Heart left ventricle (tissue), 16 donors: ENCODE data around the gene GYS1. TPM values are rescaled to one million over a fixed set of nuclear protein-coding genes. Genes with fewer than 3 reads are reported as not detected.

Experiments used
- ATAC-seq, 4 donors: fragments of 200-7000 bp; cut with Tn5 transposase; one replicate each; pipeline ENCODE4 v1.9.1; 2020 to 2022; ENCODE audit warnings: moderate library complexity in 4 of 4, mild to moderate bottlenecking in 3 of 4, moderate number of reproducible peaks in 1 of 4
- DNase-seq, 5 donors: peaks; one replicate each; pipeline ENCODE4 v3.0.0-alpha.2; 2020
- H3K27ac ChIP-seq, 12 donors: fragments of 200-600 bp; sonication (generic) in 4 of 12; one replicate each; pipeline versions ENCODE4 v1.5.0 to v1.8.0; 2016 to 2022; ENCODE audit warnings: mild to moderate bottlenecking in 2 of 12
- H3K27me3 ChIP-seq, 9 donors: fragments of 200-600 bp; sonication (generic) in 2 of 9; one replicate each; pipeline versions ENCODE4 v1.5.1 to v1.8.0; 2016 to 2022; ENCODE audit warnings: mild to moderate bottlenecking in 3 of 9
- H3K36me3 ChIP-seq, 9 donors: fragments of 200-600 bp; sonication (generic) in 2 of 9; one replicate each; pipeline versions ENCODE4 v1.5.0 to v1.8.0; 2018 to 2022; ENCODE audit warnings: mild to moderate bottlenecking in 2 of 9
- H3K4me1 ChIP-seq, 12 donors: fragments of 200-600 bp; sonication (generic) in 4 of 12; one replicate each; pipeline versions ENCODE4 v1.5.0 to v1.8.0; 2016 to 2022; ENCODE audit warnings: mild to moderate bottlenecking in 3 of 12
- H3K4me3 ChIP-seq, 12 donors: fragments of 200-600 bp; sonication (generic) in 4 of 12; one replicate each; pipeline versions ENCODE4 v1.5.0 to v1.8.0; 2017 to 2022; ENCODE audit warnings: mild to moderate bottlenecking in 9 of 12, moderate library complexity in 4 of 12
- H3K9me3 ChIP-seq, 12 donors: fragments of 200-600 bp; sonication (generic) in 4 of 12; one replicate each; pipeline versions ENCODE4 v1.5.0 to v1.8.0; 2016 to 2022; ENCODE audit warnings: mild to moderate bottlenecking in 1 of 12
- POLR2A ChIP-seq, 2 donors: fragments of 450-650 bp; IDR thresholded peaks; one replicate each; pipeline ENCODE4 v1.6.1; 2017; ENCODE audit warnings: antibody characterized with exemption in 2 of 2, mild to moderate bottlenecking in 2 of 2, moderate library complexity in 2 of 2
- WGBS, 4 donors: extraction: QIAGEN DNeasy Blood & Tissue Kit in 2 of 4; methylation state at CpG; one replicate each; pipeline versions ENCODE4 v1.1.5 to v1.1.7; 2013 to 2018; 5-methylcytosine and 5-hydroxymethylcytosine counted together
- intact Hi-C, 10 donors: fragments of 100-400 bp; cut with DNase I; formaldehyde crosslinking; loops; one replicate each; pipeline versions ENCODE4 v1.11.1 to v1.14.2; 2022
- polyA plus RNA-seq, 2 donors: library from polyadenylated mRNA; stranded (reverse); fragments of 200-250 nt; gene quantifications; one replicate each; pipeline ENCODE4 v1.2.3, GENCODE V29; 2013
- total RNA-seq, 9 donors: library from RNA; depleted of rRNA in 2 of 9; stranded (reverse); fragments of >200 nt in 2 of 9; fragmentation: NEBNext Ultra II Directional in 3 of 9; extraction: Animal tissue kit (Norgen Biotek cat#: 25700) in 3 of 9; gene quantifications; one replicate each; pipeline versions ENCODE4 v1.1.0 to v1.2.4, GENCODE V29; 2016 to 2023
- TF ChIP-seq, protein P1 (sequence below), 12 donors: fragments of 200-600 bp; sonication (generic) in 4 of 12; IDR thresholded peaks; one replicate each; pipeline versions ENCODE4 v1.5.0 to v1.8.0; 2018 to 2022; ENCODE audit warnings: antibody characterized with exemption in 12 of 12, mild to moderate bottlenecking in 5 of 12
- donor health status: ischemic (EF 13 %, LVEDD 7.1; RV severe dilation, severe dysfunction).
- donor health status: healthy with polysubstance abuse.
- donor health status: DM: no; HTN: yes; CAD: no.
- donor health status: DM: no; HTN: no; CAD: no.
- donor health status: ischemic (EF 25% LVEDD 6.9; RV normal size, moderate dysfunction).
- donor health status: ischemic (EF 25% LVEDD 5.7; RV mildly dilated, moderate dysfunction).
- donor health status: healthy.
- donor health status: DM: yes; HTN: yes; CAD: no.
- donor health status: ischemic (EF 35%, LVEDD 5.7; RV mildly dilated, moderate dysfunction).
- donor health status: nonischemic (EF 11% LVEDD 7.7; RV severe dilation, severe dysfunction).
- donor health status: DM: yes; HTN: yes; CAD: no.
- donor health status: PGD.
- donor health status: ischemic (EF 29% LVEDD 5.4; RV normal size, mild dysfunction).
- donor health status: nonischemic (EF 23%, LVEDD 6.1; RV moderate dilation, normal function).

GYS1 gene
- total and polyA plus RNA-seq, 11 donors, result 114 to 264 (median 170) TPM

DNA sequence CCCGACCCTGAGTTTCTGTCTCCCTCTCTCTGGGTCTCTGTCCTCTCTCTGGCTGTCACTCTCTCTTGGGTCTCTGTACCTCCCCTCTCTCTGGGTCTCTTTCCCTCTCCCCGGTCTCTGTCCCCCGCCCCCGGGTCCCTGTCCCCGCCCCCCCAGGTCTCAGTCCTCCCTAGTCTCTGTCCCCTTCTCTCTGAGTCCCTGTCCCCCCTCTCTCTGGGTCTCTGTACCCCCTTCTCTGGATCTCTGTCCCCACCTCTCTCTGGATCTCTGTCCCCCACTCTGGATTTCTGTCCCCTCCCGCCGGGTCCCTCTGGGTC lies 30.3 kb downstream of the GYS1 start:
- intact Hi-C loops, result loop anchor here in 3 of 10 donors (5.0 to 10.0 kb wide), 4 partner anchors 56 to 318 kb away; partner anchors contain the start of genes NUCB1 (in 2 of the 3), CA11 (in 1 of the 3) and PPP1R15A (in 1 of the 3)
- no peaks in the 10 kb centered on the region for H3K27me3 ChIP-seq
- peaks cover 0 to 24% (median 15%) of the 10 kb centered on the region in 9 donors for H3K36me3 ChIP-seq
- no peaks in the 10 kb centered on the region for H3K9me3 ChIP-seq
- peak overlapping the region in 10 of 12 donors; percentile 42 to 97 (median 81) for H3K27ac ChIP-seq
- H3K4me1 ChIP-seq, result peaks cover 10 to 52% (median 36%) of the 10 kb centered on the region in 12 donors
- WGBS, 4 donors, result 70 to 75% (median 73%) methylated on average over 7 of the region's 7 CpGs
- H3K4me3 ChIP-seq, result peak overlapping the region in 1 of 12 donors; percentile 15
- no peak for TF ChIP-seq POLR2A (IDR thresholded peaks at IDR 0.05)
- TF ChIP-seq, protein P1, sequence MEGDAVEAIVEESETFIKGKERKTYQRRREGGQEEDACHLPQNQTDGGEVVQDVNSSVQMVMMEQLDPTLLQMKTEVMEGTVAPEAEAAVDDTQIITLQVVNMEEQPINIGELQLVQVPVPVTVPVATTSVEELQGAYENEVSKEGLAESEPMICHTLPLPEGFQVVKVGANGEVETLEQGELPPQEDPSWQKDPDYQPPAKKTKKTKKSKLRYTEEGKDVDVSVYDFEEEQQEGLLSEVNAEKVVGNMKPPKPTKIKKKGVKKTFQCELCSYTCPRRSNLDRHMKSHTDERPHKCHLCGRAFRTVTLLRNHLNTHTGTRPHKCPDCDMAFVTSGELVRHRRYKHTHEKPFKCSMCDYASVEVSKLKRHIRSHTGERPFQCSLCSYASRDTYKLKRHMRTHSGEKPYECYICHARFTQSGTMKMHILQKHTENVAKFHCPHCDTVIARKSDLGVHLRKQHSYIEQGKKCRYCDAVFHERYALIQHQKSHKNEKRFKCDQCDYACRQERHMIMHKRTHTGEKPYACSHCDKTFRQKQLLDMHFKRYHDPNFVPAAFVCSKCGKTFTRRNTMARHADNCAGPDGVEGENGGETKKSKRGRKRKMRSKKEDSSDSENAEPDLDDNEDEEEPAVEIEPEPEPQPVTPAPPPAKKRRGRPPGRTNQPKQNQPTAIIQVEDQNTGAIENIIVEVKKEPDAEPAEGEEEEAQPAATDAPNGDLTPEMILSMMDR (IDR thresholded peaks at IDR 0.05), result no peak
- no peak for ATAC-seq
- no peak for DNase-seq

DNA sequence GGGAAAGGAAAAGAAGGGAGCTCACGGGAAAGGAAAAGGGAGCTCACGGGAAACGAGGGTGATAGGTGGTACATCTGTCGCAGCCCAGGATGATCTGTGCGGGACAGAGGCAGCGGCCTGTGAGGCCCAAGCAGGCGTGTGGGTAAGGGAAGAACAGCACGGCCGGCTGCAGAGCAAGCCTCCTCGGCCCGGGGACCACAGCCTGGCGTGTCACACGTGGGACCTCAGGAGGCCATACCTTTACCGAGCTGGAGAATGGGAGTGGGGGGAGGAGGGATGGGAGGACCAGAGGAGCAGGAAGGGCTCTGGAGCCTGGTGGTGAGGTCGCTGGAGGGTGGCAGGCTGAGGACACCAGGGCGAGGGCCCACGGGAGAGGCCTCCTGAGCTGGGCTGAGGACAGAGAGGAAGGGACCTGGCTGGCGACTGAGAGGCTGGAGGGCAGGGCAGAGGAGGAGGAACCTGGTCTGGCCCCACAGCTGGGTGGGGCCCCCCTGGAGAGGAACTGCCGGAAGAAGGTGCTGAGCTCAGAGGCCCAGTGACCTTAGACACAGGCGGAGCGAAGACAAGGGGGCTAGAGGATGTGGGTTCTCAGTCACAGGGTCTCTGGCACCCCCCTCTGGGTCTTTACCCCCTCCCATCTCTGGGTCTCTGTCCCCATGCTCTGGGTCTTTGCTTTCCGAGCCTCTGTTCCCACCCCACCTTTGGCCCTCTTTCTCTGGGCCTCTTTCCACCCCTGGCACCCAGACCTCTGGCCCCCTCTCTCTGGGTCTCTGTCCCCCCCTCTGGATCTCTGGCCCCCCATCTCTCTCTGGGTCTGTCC lies 30.9 kb downstream of the GYS1 start:
- WGBS, 4 donors, result 61 to 66% (median 62%) methylated on average over 22 of the region's 22 CpGs

DNA sequence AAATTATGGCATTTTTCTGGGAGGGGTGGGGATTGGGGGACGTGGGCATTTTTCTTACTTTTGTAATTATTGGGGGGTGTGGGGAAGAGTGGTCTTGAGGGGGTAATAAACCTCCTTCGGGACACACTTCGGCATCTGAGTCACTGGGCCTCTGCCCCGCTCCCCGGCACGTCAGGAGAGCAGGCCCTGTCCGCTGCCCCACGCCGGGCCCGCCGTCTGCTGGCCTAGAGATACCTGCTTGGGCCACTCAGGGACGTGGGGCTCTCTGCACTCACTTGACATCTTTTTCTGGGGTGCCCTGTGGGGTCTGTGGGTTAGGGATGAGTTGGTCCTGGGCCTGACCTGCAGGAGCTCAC lies 31.5 kb downstream of the GYS1 start:
- intact Hi-C loops, result loop anchor here in 3 of 10 donors (5.0 to 10.0 kb wide), 4 partner anchors 54 to 317 kb away; partner anchors contain the start of genes NUCB1 (in 2 of the 3), CA11 (in 1 of the 3) and PPP1R15A (in 1 of the 3)
- peak overlapping the region in 1 of 12 donors; percentile 15 for H3K4me3 ChIP-seq
- ATAC-seq (no peak), DNase-seq (no peak)
- H3K27me3 ChIP-seq, result no peaks in the 10 kb centered on the region
- 83 to 88% (median 86%) methylated on average over 12 of the region's 12 CpGs for WGBS, 4 donors
- TF ChIP-seq POLR2A (IDR thresholded peaks at IDR 0.05), result no peak
- TF ChIP-seq, protein P1 (IDR thresholded peaks at IDR 0.05), result no peak
- peaks cover 8 to 44% (median 26%) of the 10 kb centered on the region in 12 donors for H3K4me1 ChIP-seq
- peak overlapping the region in 8 of 12 donors; percentile 52 to 97 (median 92) for H3K27ac ChIP-seq
- peaks cover 0 to 20% (median 8%) of the 10 kb centered on the region in 9 donors for H3K36me3 ChIP-seq
- no peaks in the 10 kb centered on the region for H3K9me3 ChIP-seq

More for the DNA sequence above, 30.9 kb downstream of the GYS1 start:
- Histone ChIP-seq H3K4me1 (peaks cover 10 to 50% (median 31%) of the 10 kb centered on the region in 12 donors), H3K9me3 (no peaks in the 10 kb centered on the region), H3K36me3 (peaks cover 0 to 24% (median 13%) of the 10 kb centered on the region in 9 donors), H3K27ac (peak overlapping the region in 11 of 12 donors; percentile 5 to 97 (median 71)), H3K27me3 (no peaks in the 10 kb centered on the region), H3K4me3 (peak overlapping the region in 1 of 12 donors; percentile 15)
- DNase-seq, result peak; percentile 63 to 80 (median 68)
- intact Hi-C loops, result loop anchor here in 3 of 10 donors (5.0 to 10.0 kb wide), 4 partner anchors 55 to 317 kb away; partner anchors contain the start of genes NUCB1 (in 2 of the 3), CA11 (in 1 of the 3) and PPP1R15A (in 1 of the 3)
- peak in 2 of 4 donors; percentile 14 to 17 for ATAC-seq
- TF ChIP-seq, protein P1 (IDR thresholded peaks at IDR 0.05), result no peak
- peak in 1 of 2 donors; percentile 54 for TF ChIP-seq POLR2A (IDR thresholded peaks at IDR 0.05)
